ENCODE results near the gene SLC25A33. TPM values are rescaled to one million over a fixed set of nuclear protein-coding genes. Genes with fewer than 3 reads are reported as not detected.
"Not testable (repeated sequence)": the region's sequence is repeated elsewhere in the genome, so short reads cannot be mapped to it uniquely, and the experiment has no call there.

Gene SLC25A33
- total RNA-seq, 1 experiment from 2014 or later = 11.8 TPM

DNA sequence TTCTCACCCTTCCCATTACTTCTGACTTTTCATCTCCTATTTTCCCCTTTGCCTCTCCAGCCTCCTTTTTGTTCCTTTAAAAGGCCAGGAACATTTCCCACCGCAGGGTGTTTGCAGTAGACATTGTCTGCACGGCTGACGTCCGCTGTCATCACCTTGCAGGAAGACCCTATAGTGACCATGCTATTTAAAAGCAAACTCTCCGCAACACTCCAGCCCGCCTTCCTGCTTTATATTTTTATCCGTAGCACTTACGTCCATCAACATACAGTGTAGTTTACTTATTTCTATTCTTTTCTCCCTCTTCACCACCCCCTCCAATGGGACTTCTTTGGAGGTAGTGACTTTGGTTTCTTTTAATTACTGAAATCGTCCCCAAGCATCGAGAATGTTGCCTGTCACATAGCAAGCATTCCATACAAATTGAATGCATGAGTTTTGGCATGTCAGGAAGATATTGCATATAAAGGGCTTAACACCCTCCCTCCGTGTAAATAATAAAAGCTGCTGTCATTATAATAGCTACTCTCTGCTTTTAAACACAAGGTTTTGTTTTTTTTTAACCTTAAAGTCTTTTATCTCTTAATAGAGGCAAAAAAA is 19.8 kb downstream of the SLC25A33 start:
- Histone ChIP-seq H3F3A (ENCODE audit: low read length, unreplicated experiment) (no peaks in the 10 kb centered on the region), H3K79me2 (ENCODE audit: low read length) (peaks cover 5% of the 10 kb centered on the region; the same call in 1 of the 2 replicates), H2AFZ (ENCODE audit: low read length) (no peak overlapping the region), H3K4me1 (ENCODE audit: insufficient read depth, low read length) (peaks cover 27% of the 10 kb centered on the region), H3K36me3 (ENCODE audit: low read depth, low read length) (peaks cover 22% of the 10 kb centered on the region), H3K9me2 (replicated peaks; ENCODE audit: low read length) (no peaks in the 10 kb centered on the region), H3K9ac (ENCODE audit: low read length) (no peak overlapping the region), H3K27ac (ENCODE audit: low read length) (no peak overlapping the region), H3K4me3 (ENCODE audit: low read length) (no peak overlapping the region), H3K27me3 (ENCODE audit: low read length) (no peaks in the 10 kb centered on the region), H3K4me2 (ENCODE audit: low read length) (no peak overlapping the region), H4K20me1 (ENCODE audit: low read length) (peaks cover 10% of the 10 kb centered on the region; the same call in 1 of the 2 replicates), H3K9me3 (ENCODE audit: low read length) (no peaks in the 10 kb centered on the region)
- ATAC-seq = no peak
- ChIA-PET POLR2A (ENCODE audit: unreplicated experiment) (no interaction called here), CTCF (no interaction called here)
- intact Hi-C loops (cut with micrococcal nuclease) = no loop called here
- BruUV-seq (replicated peaks) = no TSS peak
- no peak for DNase-seq
- TF ChIP-seq EZH2 (IDR thresholded peaks at IDR 0.05; ENCODE audit: low read length, unreplicated experiment) (no peak), EZH2phosphoT487 (IDR thresholded peaks at IDR 0.05; ENCODE audit: borderline replicate concordance, low read length) (no peak), CTCF (conservative IDR thresholded peaks at IDR 0.05; ENCODE audit: low read depth, low read length) (no peak)

DNA sequence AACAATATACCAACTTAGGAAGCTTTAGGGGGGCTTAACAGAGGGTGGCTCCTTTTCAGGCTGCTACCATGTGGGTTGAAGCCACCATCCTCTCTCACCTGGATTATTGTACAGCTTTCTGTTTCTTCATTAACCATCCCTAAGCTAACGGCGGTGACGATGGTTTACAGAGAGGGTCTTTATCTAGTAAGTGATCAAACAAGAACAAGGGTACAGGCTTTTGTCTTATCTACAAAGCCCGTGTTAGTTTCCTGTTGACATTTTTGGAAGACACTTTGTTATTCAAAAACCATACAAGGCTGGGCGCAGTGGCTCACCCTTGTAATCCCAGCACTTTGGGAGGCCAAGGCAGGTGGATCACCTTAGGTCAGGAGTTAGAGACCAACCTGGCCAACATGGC is 20.4 kb downstream of the SLC25A33 start:
- no TSS peak for BruUV-seq (replicated peaks)
- H3K79me2 ChIP-seq (ENCODE audit: low read length) = peaks cover 5% of the 10 kb centered on the region; the same call in 1 of the 2 replicates
- DNase-seq = no peak
- no peaks in the 10 kb centered on the region for H3F3A ChIP-seq (ENCODE audit: low read length, unreplicated experiment)
- no peak overlapping the region for H2AFZ ChIP-seq (ENCODE audit: low read length)
- peaks cover 22% of the 10 kb centered on the region for H3K36me3 ChIP-seq (ENCODE audit: low read depth, low read length)
- ChIA-PET POLR2A (ENCODE audit: unreplicated experiment) (no interaction called here), CTCF (no interaction called here)
- no peak overlapping the region for H3K4me2 ChIP-seq (ENCODE audit: low read length)
- ATAC-seq = no peak
- TF ChIP-seq CTCF (conservative IDR thresholded peaks at IDR 0.05; ENCODE audit: low read depth, low read length) (no peak), EZH2 (IDR thresholded peaks at IDR 0.05; ENCODE audit: low read length, unreplicated experiment) (no peak), EZH2phosphoT487 (IDR thresholded peaks at IDR 0.05; ENCODE audit: borderline replicate concordance, low read length) (no peak)
- peaks cover 23% of the 10 kb centered on the region for H3K4me1 ChIP-seq (ENCODE audit: insufficient read depth, low read length)
- intact Hi-C loops (cut with micrococcal nuclease) = no loop called here
- no peak overlapping the region for H3K9ac ChIP-seq (ENCODE audit: low read length)
- H4K20me1 ChIP-seq (ENCODE audit: low read length) = peaks cover 10% of the 10 kb centered on the region; the same call in 1 of the 2 replicates
- H3K27ac ChIP-seq (ENCODE audit: low read length) = no peak overlapping the region
- no peaks in the 10 kb centered on the region for H3K9me3 ChIP-seq (ENCODE audit: low read length)
- no peaks in the 10 kb centered on the region for H3K9me2 ChIP-seq (replicated peaks; ENCODE audit: low read length)
- H3K4me3 ChIP-seq (ENCODE audit: low read length) = no peak overlapping the region
- H3K27me3 ChIP-seq (ENCODE audit: low read length) = no peaks in the 10 kb centered on the region

GRCh38 chr1:9560090-9560489 is 20.8 kb downstream of the SLC25A33 start:
- POLR2A ChIA-PET (ENCODE audit: unreplicated experiment); H4K20me1 ChIP-seq (ENCODE audit: low read length); intact Hi-C loops (cut with micrococcal nuclease); H3K9me2 ChIP-seq (replicated peaks; ENCODE audit: low read length); H3K27ac ChIP-seq (ENCODE audit: low read length); H3K4me3 ChIP-seq (ENCODE audit: low read length); BruUV-seq (replicated peaks); H2AFZ ChIP-seq (ENCODE audit: low read length); H3K9ac ChIP-seq (ENCODE audit: low read length); ATAC-seq; H3K79me2 ChIP-seq (ENCODE audit: low read length); H3F3A ChIP-seq (ENCODE audit: low read length, unreplicated experiment); DNase-seq; CTCF ChIA-PET; H3K9me3 ChIP-seq (ENCODE audit: low read length); H3K27me3 ChIP-seq (ENCODE audit: low read length); H3K4me2 ChIP-seq (ENCODE audit: low read length): not testable (repeated sequence)
- H3K4me1 ChIP-seq (ENCODE audit: insufficient read depth, low read length) = peaks cover 19% of the 10 kb centered on the region
- H3K36me3 ChIP-seq (ENCODE audit: low read depth, low read length) = peaks cover 22% of the 10 kb centered on the region

Data from PC-3 (cell line).